PC-9 (cell line): ENCODE results near the gene TMEM60. TPM values are rescaled to one million over a fixed set of nuclear protein-coding genes. Genes with fewer than 3 reads are reported as not detected.

Source experiments
- BruUV-seq: library from RNA; stranded (reverse); fragments of 400-500 nt; replicated peaks from 2 replicates; lab custom pipeline; 2021; lab: Mats Ljungman, UMichigan
- CTCF ChIA-PET: fragments of 300-600 bp; sonication (Branson Sonifier 250); formaldehyde crosslinking; loops from one replicate; lab custom pipeline; 2022; ENCODE audit warnings: antibody characterized with exemption; lab: Charles Lee
- POLR2A ChIA-PET: fragments of 300-600 bp; sonication (Branson Sonifier 250); formaldehyde crosslinking; loops from one replicate; lab custom pipeline; 2022; ENCODE audit warnings: antibody characterized with exemption; ENCODE audit not compliant: unreplicated experiment; lab: Charles Lee
- DNase-seq, 2 experiments: peaks; one replicate each; pipeline versions ENCODE4 v3.0.0 to v3.0.0-alpha.2; 2015 to 2022; ENCODE audit warnings: mixed read lengths in 1 of 2
- H2AFZ ChIP-seq: fragments of 200-600 bp; sonication (generic); 2 replicates; pipeline ENCODE4 v1.8.1; 2017; ENCODE audit warnings: antibody characterized with exemption
- H3F3A ChIP-seq: fragments of 200-600 bp; sonication (generic); 2 replicates; pipeline ENCODE4 v1.8.1; 2017; ENCODE audit warnings: antibody characterized with exemption, mild to moderate bottlenecking, low read depth; ENCODE audit not compliant: insufficient read depth
- H3K27ac ChIP-seq: fragments of 200-600 bp; sonication (generic); 2 replicates; pipeline ENCODE4 v1.6.1; 2016; ENCODE audit warnings: mixed run types
- H3K27me3 ChIP-seq: fragments of 200-600 bp; sonication (generic); 2 replicates; pipeline ENCODE4 v1.6.1; 2016; ENCODE audit warnings: low read depth, mixed run types; ENCODE audit not compliant: insufficient read depth
- H3K36me3 ChIP-seq: fragments of 200-600 bp; sonication (generic); 2 replicates; pipeline ENCODE4 v1.6.1; 2016; ENCODE audit warnings: low read depth, mixed run types
- H3K4me1 ChIP-seq: fragments of 200-600 bp; sonication (generic); replicated peaks from 2 replicates; pipeline ENCODE4 v1.6.1; 2016; ENCODE audit warnings: mixed run types; ENCODE audit not compliant: insufficient read depth
- H3K4me2 ChIP-seq: fragments of 200-600 bp; sonication (generic); 2 replicates; pipeline ENCODE4 v1.6.1; 2017; ENCODE audit warnings: mixed run types
- H3K4me3 ChIP-seq: fragments of 200-600 bp; sonication (generic); 2 replicates; pipeline ENCODE4 v1.6.1; 2016; ENCODE audit warnings: mixed run types
- H3K79me2 ChIP-seq: fragments of 200-600 bp; sonication (generic); 2 replicates; pipeline ENCODE4 v1.6.1; 2017; ENCODE audit warnings: low read depth, mixed run types
- H3K9me2 ChIP-seq: fragments of 200-600 bp; sonication (generic); 2 replicates; pipeline ENCODE4 v1.8.1; 2017; ENCODE audit warnings: mild to moderate bottlenecking; ENCODE audit not compliant: insufficient read depth
- H3K9me3 ChIP-seq: fragments of 200-600 bp; sonication (generic); 2 replicates; pipeline ENCODE4 v1.8.1; 2016; ENCODE audit warnings: low read depth; ENCODE audit not compliant: insufficient read depth
- H4K20me1 ChIP-seq: fragments of 200-600 bp; sonication (generic); 2 replicates; pipeline ENCODE4 v1.8.1; 2017; ENCODE audit not compliant: insufficient read depth
- EZH2 ChIP-seq: fragments of 200-600 bp; sonication (generic); IDR thresholded peaks from 2 replicates; pipeline ENCODE4 v1.8.0; 2017; ENCODE audit warnings: antibody characterized with exemption, low read depth
- intact Hi-C: fragments of 100-400 bp; cut with micrococcal nuclease; formaldehyde crosslinking; loops from one replicate; pipeline ENCODE4 v1.10.0; 2022; ENCODE audit not compliant: unreplicated experiment
- total RNA-seq: library from RNA; stranded (reverse); gene quantifications from 2 replicates; pipeline ENCODE4 v1.2.3, GENCODE V29; 2021
- TF ChIP-seq, protein P1 (sequence below): fragments of 200-600 bp; sonication (generic); conservative IDR thresholded peaks from 2 replicates; pipeline ENCODE4 v1.6.1; 2017; ENCODE audit warnings: mixed run types, antibody characterized with exemption, mild to moderate bottlenecking, moderate library complexity

TMEM60 gene
- total RNA-seq, 1 experiment from 2014 or later, result 29.1 TPM

DNA sequence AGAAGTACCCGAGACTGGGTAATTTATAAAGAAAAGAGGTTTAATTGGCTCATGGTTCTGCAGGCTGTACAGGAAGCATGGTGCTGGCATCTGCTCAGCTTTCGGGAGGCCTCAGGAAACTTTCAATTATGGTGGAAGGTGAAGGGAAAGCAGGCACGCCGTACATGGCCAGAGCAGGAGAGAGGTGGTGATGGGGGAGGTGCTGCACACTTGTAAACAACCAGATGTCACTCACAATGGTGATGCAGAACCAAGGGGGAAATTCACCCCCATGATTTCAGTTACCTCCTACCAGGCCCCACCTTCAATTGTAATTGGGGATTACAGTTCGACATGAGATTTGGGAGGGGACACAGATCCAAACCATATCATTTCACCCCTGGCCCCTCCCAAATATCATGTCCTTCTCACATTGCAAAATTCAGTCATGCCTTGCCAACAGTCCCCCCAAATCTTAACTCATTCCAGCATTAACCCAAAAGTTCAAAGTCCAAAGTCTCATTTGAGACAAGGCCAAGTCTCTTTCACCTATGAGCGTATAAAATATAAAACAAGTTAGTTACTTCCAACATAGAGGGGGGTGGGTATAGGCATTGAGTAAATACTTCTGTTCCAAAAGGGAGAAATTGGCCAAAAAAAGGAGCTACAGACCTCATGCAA, 51.9 kb downstream of the TMEM60 start:
- Histone ChIP-seq H3K79me2 (0 out of 2 replicates have a peak, but pooled peaks cover 2% of the 10 kb centered on the region), H3K9me3 (no peaks in the 10 kb centered on the region), H3F3A (no peaks in the 10 kb centered on the region; the same call in 1 of the 2 replicates), H3K27ac (no peak overlapping the region), H3K27me3 (no peaks in the 10 kb centered on the region), H3K36me3 (0 out of 2 replicates have a peak, but pooled peaks cover 6% of the 10 kb centered on the region), H3K4me3 (no peak overlapping the region), H3K4me2 (no peak overlapping the region), H3K9me2 (no peaks in the 10 kb centered on the region), H3K4me1 (no peaks in the 10 kb centered on the region), H2AFZ (no peak overlapping the region), H4K20me1 (no peaks in the 10 kb centered on the region)
- no TSS peak for BruUV-seq
- TF ChIP-seq, protein P1, sequence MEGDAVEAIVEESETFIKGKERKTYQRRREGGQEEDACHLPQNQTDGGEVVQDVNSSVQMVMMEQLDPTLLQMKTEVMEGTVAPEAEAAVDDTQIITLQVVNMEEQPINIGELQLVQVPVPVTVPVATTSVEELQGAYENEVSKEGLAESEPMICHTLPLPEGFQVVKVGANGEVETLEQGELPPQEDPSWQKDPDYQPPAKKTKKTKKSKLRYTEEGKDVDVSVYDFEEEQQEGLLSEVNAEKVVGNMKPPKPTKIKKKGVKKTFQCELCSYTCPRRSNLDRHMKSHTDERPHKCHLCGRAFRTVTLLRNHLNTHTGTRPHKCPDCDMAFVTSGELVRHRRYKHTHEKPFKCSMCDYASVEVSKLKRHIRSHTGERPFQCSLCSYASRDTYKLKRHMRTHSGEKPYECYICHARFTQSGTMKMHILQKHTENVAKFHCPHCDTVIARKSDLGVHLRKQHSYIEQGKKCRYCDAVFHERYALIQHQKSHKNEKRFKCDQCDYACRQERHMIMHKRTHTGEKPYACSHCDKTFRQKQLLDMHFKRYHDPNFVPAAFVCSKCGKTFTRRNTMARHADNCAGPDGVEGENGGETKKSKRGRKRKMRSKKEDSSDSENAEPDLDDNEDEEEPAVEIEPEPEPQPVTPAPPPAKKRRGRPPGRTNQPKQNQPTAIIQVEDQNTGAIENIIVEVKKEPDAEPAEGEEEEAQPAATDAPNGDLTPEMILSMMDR, result no peak
- TF ChIP-seq EZH2, result no peak
- CTCF ChIA-PET, result interaction anchor here (0.6 kb wide), 1 partner anchor 138 kb away, joined by 11 read pairs; no protein-coding TSS in a partner anchor
- DNase-seq, result no peak
- POLR2A ChIA-PET, result no interaction called here
- intact Hi-C loops, result no loop called here

DNA sequence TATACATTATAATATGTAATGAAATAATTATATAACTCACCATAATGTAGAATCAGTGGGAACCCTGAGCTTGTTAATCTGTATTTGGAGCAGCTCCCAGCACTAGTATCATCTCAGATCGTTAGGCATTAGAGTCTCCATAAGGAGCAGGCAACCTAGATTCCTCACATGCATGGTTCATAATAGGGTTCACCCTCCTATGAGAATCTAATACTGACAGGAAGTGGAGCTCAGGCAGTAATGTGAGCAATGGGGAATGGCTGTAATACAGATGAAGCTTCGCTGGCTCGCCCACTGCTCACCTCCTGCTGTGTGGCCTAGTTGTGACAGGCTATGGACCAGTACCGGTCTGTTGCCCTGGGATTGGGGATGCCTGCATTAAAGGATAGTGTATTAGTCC, 52.5 kb downstream of the TMEM60 start:
- intact Hi-C loops, result no loop called here
- TF ChIP-seq, protein P1, result no peak
- TF ChIP-seq EZH2, result no peak
- DNase-seq, result no peak
- CTCF ChIA-PET, result interaction anchor here (0.6 kb wide), 1 partner anchor 138 kb away, joined by 11 read pairs; no protein-coding TSS in a partner anchor
- Histone ChIP-seq H4K20me1 (no peaks in the 10 kb centered on the region), H3K36me3 (0 out of 2 replicates have a peak, but pooled peaks cover 6% of the 10 kb centered on the region), H2AFZ (no peak overlapping the region), H3K79me2 (0 out of 2 replicates have a peak, but pooled peaks cover 3% of the 10 kb centered on the region), H3K4me2 (no peak overlapping the region), H3K9me3 (no peaks in the 10 kb centered on the region), H3K27me3 (no peaks in the 10 kb centered on the region), H3F3A (no peaks in the 10 kb centered on the region; the same call in 1 of the 2 replicates), H3K27ac (no peak overlapping the region), H3K4me1 (no peaks in the 10 kb centered on the region), H3K9me2 (no peaks in the 10 kb centered on the region), H3K4me3 (no peak overlapping the region)
- no TSS peak for BruUV-seq
- POLR2A ChIA-PET, result no interaction called here

Other genes starting within 250 kb of the TMEM60 start
- 13.3 and 20.7 TPM in 2 replicates for gene RSBN1L, start 102.0 kb downstream of the TMEM60 start, total RNA-seq
- gene PHTF2, start 339 bp upstream of the TMEM60 start, total RNA-seq, result 36.4 and 52.0 TPM in 2 replicates